Glutamatergic neuron (in vitro differentiated cells): ENCODE data around the gene SORT1. TPM values are rescaled to one million over a fixed set of nuclear protein-coding genes. Genes with fewer than 3 reads are reported as not detected.
"Not testable (repeated sequence)": the region's sequence is repeated elsewhere in the genome, so short reads cannot be mapped to it uniquely, and the experiment has no call there.

Source experiments
- DNase-seq: peaks from one replicate; pipeline ENCODE4 v3.0.0; 2022
- H3K27ac Mint-ChIP-seq: one replicate; pipeline ENCODE4 v1.8.0; 2020; ENCODE audit warnings: mild to moderate bottlenecking, mixed read lengths, inconsistent platforms; ENCODE audit not compliant: unreplicated experiment
- H3K27me3 Mint-ChIP-seq: one replicate; pipeline ENCODE4 v1.8.0; 2020; ENCODE audit warnings: mild to moderate bottlenecking, moderate library complexity, mixed read lengths, inconsistent platforms; ENCODE audit not compliant: unreplicated experiment
- H3K36me3 Mint-ChIP-seq: one replicate; pipeline ENCODE4 v1.8.0; 2020; ENCODE audit warnings: mild to moderate bottlenecking, mixed read lengths, inconsistent platforms; ENCODE audit not compliant: unreplicated experiment
- H3K4me1 Mint-ChIP-seq: one replicate; pipeline ENCODE4 v1.8.0; 2020; ENCODE audit warnings: mild to moderate bottlenecking, low read depth, mixed read lengths, inconsistent platforms; ENCODE audit not compliant: unreplicated experiment
- H3K4me3 Mint-ChIP-seq: one replicate; pipeline ENCODE4 v1.8.0; 2020; ENCODE audit warnings: mild to moderate bottlenecking, mixed read lengths, inconsistent platforms; ENCODE audit not compliant: unreplicated experiment
- H3K9me3 Mint-ChIP-seq: one replicate; pipeline ENCODE4 v1.8.0; 2020; ENCODE audit warnings: mild to moderate bottlenecking, moderate library complexity, mixed read lengths, inconsistent platforms; ENCODE audit not compliant: unreplicated experiment
- total RNA-seq: library from RNA; stranded (reverse); fragmentation: NEBNext Ultra II Directional; extraction: Animal tissue kit (Norgen Biotek cat#: 25700); gene quantifications from one replicate; pipeline ENCODE4 v1.2.1, GENCODE V29; 2021; ENCODE audit not compliant: unreplicated experiment
- TF ChIP-seq, protein P1 (sequence below): fragments of 200-600 bp; sonication (generic); IDR thresholded peaks from one replicate; pipeline ENCODE4 v1.5.0; 2021; ENCODE audit not compliant: partially characterized antibody, unreplicated experiment

Gene SORT1
- total RNA-seq, 1 donor from 2014 or later = 53.2 TPM

DNA sequence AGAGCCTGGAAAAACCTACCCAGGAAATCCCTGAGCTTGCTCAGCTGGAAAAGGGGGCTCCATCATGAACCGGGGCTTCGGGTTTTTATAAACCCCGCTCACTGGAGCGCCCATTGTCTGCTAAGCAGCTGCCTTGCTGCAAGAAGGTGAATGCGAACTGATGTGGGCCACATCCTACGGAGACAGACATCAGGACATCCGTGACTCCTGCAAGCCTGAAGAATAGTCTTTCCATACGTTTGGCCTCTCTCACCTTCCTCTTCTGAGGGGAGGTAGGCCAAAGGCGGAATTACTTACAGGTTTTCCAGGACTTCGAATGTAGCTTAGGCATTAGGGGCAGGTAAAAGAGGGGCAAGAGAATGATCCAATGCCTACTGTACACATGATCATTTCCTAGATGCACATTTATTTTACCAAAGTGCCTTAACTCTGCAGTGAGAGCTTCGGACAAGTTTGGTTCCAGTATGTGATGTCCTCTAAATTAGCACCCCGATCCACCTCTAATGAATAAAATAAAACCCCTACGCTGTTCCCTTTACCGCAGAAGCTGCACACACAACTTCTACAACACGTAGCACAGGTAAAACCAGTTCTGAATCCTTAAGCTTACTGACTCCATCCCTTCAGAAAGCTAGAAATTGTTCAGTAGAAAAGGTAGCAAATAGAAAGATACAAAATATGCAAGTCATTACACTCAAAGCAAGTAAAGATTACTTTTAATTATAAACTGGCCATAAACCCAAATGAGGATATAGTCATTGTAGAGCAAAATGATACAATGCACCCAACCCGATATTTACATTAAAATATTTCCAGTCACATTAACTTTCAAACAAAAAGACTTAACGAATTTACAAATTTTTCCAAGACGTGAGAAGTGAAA lies 866 bp upstream of the SORT1 start:
- no peak for DNase-seq
- peaks cover 5% of the 10 kb centered on the region for H3K9me3 Mint-ChIP-seq
- H3K4me3 Mint-ChIP-seq = peak overlapping the region; percentile 90
- peak overlapping the region; percentile 85 for H3K27ac Mint-ChIP-seq
- H3K4me1 Mint-ChIP-seq = peaks cover 14% of the 10 kb centered on the region
- H3K36me3 Mint-ChIP-seq = no peaks in the 10 kb centered on the region
- no peaks in the 10 kb centered on the region for H3K27me3 Mint-ChIP-seq
- TF ChIP-seq, protein P1, sequence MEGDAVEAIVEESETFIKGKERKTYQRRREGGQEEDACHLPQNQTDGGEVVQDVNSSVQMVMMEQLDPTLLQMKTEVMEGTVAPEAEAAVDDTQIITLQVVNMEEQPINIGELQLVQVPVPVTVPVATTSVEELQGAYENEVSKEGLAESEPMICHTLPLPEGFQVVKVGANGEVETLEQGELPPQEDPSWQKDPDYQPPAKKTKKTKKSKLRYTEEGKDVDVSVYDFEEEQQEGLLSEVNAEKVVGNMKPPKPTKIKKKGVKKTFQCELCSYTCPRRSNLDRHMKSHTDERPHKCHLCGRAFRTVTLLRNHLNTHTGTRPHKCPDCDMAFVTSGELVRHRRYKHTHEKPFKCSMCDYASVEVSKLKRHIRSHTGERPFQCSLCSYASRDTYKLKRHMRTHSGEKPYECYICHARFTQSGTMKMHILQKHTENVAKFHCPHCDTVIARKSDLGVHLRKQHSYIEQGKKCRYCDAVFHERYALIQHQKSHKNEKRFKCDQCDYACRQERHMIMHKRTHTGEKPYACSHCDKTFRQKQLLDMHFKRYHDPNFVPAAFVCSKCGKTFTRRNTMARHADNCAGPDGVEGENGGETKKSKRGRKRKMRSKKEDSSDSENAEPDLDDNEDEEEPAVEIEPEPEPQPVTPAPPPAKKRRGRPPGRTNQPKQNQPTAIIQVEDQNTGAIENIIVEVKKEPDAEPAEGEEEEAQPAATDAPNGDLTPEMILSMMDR = no peak

DNA sequence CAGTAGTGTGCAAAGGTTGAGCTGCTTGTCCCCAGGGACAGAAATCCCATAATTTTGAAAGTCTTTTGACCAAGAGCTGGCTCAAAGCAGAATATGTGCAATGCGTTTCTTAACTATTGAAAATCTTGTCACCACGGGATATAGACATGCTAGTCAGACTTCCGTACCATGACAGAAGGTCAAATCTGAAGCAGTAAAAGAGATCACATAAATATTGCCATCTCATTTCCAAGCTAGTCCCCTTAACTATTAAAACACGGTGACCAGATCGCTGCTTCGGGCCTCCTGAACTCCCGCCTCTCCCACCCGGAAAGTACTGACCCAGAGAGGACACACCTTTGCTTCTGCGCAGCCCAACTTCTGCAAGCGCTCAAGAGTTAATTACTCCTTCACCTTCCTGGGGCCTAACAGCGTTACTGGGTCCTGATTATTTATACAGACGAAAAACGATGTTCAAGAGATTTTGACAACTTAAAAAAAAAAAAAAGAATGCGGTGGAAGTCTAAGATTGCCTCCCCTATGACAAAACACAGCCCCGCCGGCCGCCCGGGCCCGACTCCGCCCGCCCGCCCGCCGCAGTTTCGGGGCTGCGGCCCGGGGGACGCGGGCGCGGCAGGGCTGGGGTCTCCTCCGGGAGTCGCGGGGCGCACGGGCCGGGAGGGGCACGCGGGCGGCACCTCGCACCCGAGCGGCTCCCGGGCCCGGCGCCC lies 692 bp downstream of the SORT1 start:
- H3K4me3 Mint-ChIP-seq = peak overlapping the region; percentile 97
- H3K9me3 Mint-ChIP-seq = peaks cover 5% of the 10 kb centered on the region
- peaks cover 24% of the 10 kb centered on the region for H3K4me1 Mint-ChIP-seq
- peak overlapping the region; percentile 76 for H3K27ac Mint-ChIP-seq
- no peaks in the 10 kb centered on the region for H3K27me3 Mint-ChIP-seq
- DNase-seq = no peak
- TF ChIP-seq, protein P1 = no peak
- H3K36me3 Mint-ChIP-seq = no peaks in the 10 kb centered on the region

DNA sequence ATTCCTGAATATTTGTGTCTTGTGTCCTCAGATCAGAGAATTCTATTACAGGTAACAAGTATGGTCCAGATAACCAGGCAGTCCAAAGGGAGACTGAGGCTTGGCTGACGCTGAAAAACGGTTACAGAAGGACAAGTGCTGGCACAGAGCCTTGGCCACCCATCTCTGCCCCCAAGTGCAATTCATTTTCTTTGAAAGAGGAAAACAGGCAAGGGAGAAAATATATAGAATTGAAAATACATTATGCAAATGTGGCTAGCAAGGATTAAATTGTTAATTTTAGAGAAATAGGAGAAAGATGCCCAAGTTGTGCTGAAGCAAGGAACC lies 1.2 kb downstream of the SORT1 start:
- TF ChIP-seq, protein P1 = no peak
- Mint-ChIP-seq H3K36me3 (no peaks in the 10 kb centered on the region), H3K4me3 (peak overlapping the region; percentile 97), H3K27me3 (no peaks in the 10 kb centered on the region), H3K9me3 (peaks cover 5% of the 10 kb centered on the region), H3K27ac (peak overlapping the region; percentile 15), H3K4me1 (peaks cover 25% of the 10 kb centered on the region)
- no peak for DNase-seq

DNA sequence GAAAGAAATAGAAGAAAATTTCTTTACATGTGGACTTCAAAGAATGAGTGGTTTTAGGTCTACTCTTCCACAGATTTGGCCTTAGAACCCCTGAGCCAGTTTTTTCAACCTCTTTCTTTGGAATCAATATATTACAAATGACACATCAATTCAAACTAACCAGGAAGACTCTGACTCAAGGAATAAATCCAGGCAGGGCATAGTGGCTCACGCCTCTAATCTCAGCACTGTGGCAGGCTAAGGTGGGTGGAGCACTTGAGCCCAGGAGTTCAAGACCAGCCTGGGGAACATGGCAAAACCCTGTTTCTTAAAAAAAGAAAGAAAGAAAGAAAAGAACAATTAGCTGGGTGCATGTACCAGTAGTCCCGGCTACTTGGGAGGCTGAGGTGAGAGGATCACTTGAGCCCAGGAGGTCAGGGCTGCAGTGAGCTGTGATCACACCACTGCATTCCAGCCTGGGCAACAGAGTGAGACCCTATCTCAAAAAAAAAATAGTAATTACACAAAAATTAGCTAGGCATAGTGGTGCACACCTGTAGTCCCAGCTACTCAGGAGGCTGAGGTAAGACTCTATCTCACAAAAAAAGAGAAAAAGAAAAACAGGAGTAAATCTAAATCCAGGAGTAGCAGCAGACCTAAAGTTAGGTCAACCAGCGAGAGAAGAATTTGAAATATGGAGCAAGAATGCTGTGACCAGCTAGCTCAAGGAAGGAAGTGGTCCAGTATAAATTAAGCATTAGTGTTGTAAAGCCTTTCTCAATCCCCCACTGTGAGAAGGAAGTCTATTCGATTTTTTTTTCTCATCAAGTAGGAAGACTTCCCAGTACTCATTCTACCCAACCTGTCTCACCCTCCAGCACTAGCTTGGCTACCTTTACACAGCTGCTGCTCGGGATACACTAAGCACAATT lies 1.9 kb downstream of the SORT1 start:
- Mint-ChIP-seq H3K4me3 (peak overlapping the region; percentile 97), H3K27me3 (no peaks in the 10 kb centered on the region), H3K36me3 (no peaks in the 10 kb centered on the region), H3K27ac (no peak overlapping the region), H3K9me3 (peaks cover 5% of the 10 kb centered on the region), H3K4me1 (peaks cover 25% of the 10 kb centered on the region)
- no peak for DNase-seq
- TF ChIP-seq, protein P1 = no peak

DNA sequence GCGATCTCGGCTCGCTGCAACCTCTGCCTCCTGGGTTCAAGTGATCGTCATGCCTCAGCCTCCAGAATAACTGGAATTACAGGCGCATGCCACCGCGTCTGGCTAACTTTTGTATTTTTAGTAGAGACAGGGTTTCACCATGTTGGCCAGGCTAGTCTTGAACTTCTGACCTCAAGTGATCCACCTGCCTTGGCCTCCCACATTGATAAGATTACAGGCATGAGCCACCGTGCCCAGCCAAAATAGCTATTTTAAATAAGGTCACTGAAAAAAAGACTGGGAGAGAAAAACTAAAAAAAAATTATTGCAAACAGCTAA lies 2.5 kb downstream of the SORT1 start:
- H3K4me1 Mint-ChIP-seq = peaks cover 25% of the 10 kb centered on the region
- H3K27ac Mint-ChIP-seq, H3K36me3 Mint-ChIP-seq, H3K9me3 Mint-ChIP-seq, DNase-seq, H3K27me3 Mint-ChIP-seq: not testable (repeated sequence)
- peak overlapping the region; percentile 42 for H3K4me3 Mint-ChIP-seq
